ENCODE data around the gene SLC6A6.
"Not testable (repeated sequence)": the region's sequence is repeated elsewhere in the genome, so short reads cannot be mapped to it uniquely, and the experiment has no call there.

The SLC6A6 gene

GRCh38 chr3:14511623-14512280, 109.3 kb downstream of the SLC6A6 start:
- DNase-seq, result no peak

DNA sequence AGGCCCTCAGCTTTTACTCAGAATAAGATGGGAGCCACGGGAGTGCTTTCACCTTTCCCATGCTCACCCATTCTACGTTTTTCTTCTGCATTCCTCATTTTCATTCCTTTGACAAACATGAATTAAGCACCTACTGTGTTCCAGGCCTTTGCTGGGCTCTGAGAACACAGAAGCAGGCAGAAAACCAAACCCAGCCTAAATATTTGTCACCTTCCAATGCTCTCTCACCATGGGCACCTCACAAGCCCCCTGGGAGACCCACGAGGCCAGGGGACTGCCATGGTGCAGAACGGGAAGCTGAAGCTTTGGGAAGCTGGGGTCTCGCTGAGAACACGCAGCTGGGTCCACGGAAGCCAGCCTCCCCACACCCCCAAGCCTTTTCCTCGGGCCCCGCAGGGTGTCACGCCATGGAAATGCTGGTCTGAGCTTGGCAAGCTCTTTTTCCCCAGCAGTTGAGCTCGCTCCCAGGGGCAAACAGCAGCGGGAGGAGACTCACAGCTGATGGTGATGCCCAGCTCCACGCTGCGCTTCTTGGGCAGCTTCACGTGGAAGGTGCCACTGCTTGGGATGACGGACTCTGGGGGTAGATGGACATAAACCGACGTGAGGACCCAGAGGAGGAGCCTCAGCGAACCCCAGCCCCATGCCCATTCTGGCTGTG, 110.0 kb downstream of the SLC6A6 start:
- DNase-seq, result no peak

- DNase-seq, result no peak
These were observed 110.5 kb downstream of the SLC6A6 start for GRCh38 chr3:14512942-14513327.

DNA sequence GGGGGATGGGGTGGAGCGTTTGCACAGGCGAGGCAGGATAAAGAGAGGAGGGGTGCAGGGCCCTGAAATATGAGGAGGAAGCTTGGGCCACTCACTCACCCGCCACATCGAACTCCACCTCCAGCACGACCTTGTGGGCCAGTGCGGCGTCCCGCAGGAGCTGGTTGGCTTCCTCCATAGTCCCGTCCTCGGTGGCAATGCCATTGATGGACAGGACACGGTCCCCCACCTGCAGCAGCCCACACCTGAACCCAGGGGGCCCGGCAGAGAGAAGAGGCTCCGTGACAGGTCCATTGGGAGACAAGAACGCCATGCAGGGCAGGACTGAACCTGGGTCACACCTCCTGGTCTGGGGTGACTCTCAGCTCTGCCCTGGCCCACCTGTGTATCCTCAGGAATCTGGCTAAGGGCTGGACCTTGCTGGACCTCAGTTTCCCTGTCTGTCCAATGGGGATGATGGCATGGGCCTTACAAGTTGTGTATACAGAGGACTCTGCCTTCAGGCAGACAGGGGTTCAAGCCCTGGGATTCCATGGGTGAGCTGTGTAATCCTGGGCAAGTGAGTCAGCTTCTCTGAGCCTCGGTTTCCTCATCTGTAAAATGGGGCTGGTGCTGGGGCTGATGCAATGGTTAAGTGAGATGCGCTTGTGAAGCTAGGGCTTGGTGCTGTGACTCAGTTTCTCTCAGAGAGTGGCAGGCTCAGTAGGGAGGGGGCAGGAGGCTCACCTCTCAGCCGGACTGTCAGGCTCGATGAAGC, 111.3 kb downstream of the SLC6A6 start:
- no peak for DNase-seq

GRCh38 chr3:14514323-14514720, 111.9 kb downstream of the SLC6A6 start:
- DNase-seq, result no peak

DNA sequence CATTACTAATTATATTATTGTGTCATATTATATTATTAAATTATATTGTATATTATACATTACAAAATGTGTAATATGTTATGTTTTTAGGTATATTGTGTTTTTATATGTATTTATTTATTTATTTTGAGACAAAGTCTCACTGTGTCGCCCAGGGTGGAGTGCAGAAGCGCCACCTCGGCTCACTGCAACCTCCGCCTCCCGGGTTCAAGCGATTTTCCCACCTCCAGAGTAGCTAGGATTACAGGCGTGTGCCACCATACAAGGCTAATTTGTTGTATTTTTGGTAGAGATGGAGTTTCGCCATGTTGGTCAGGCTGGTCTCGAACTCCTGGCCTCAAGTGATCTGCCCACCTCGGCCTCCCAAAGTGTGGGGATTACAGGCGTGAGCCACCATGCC, 113.1 kb downstream of the SLC6A6 start:
- DNase-seq, result not testable (repeated sequence)

DNA sequence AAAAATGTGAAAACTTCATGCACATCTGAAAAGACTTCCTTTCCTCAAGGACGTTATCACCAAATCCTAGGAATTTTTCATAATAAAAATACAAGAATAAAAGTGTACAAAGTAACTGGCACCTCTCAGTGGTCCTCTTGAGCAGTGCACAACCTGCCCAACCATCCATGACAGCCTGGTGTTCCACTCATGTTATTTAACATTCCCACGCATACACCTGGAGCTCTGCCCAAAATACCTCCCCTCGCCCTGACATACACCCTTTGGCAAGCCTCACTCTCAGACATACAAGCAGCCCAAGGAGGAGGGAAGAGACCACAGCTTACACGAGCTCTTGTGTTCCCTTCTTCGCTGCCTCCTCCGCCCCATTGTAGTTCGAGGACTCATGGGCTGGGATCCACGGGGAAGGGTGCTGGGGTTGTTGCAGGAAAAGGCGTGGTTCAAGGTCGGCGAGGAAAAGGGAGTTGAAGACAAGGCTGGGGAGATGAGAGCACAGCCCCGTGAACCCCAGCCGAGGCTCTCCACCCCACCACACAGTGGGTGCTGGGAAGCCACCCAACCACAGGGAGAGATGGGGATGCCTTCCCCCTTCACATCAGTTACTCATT, 114.4 kb downstream of the SLC6A6 start:
- DNase-seq, result no peak

GRCh38 chr3:14517601-14518431, 115.4 kb downstream of the SLC6A6 start:
- DNase-seq, result no peak

- no peak for DNase-seq
These were observed 116.0 kb downstream of the SLC6A6 start for GRCh38 chr3:14518432-14518802.

DNA sequence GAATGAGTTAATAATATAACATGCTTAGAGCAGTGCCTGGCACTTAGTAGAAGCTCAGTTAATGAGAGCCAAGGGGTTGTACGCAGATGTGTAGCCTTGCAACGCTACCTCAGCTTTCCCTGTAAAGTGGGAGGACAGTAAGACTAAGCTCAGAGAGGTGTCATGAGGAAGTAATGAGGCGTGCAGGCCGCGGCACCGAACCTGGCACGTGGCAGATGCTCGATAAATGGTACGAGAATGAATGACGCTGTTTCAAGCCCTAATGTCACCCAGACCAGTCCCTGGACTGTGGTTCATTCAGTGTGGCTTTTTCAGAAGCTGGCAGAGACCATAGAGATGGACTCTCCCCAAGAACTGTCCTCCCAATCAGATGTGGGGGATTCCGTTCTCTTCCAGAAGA, 116.5 kb downstream of the SLC6A6 start:
- no peak for DNase-seq

- no peak for DNase-seq
These were observed 117.0 kb downstream of the SLC6A6 start for GRCh38 chr3:14519406-14519805.

GRCh38 chr3:14520149-14520548, 117.7 kb downstream of the SLC6A6 start:
- no peak for DNase-seq

DNA sequence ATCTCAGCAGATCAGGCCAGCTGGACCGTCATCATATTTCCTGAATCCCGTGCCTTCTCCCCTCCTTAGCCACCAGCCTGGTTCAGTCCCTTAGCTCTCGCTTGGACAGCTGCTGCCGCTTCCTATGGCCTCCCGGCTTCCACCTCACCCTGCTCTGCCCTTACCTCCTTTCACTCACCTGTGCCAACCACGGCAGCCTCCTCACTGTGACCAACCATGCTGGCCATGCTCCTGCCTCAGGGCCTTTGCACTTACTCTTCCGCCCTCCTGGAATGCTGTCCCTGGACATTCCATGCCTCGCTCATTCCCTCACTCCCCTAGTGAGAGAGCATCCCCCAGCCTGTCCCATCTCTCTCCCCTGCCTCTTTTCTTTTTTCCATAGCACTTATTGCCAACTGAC, 118.6 kb downstream of the SLC6A6 start:
- DNase-seq, result no peak

GRCh38 chr3:14521611-14522010, 119.2 kb downstream of the SLC6A6 start:
- DNase-seq, result no peak

DNA sequence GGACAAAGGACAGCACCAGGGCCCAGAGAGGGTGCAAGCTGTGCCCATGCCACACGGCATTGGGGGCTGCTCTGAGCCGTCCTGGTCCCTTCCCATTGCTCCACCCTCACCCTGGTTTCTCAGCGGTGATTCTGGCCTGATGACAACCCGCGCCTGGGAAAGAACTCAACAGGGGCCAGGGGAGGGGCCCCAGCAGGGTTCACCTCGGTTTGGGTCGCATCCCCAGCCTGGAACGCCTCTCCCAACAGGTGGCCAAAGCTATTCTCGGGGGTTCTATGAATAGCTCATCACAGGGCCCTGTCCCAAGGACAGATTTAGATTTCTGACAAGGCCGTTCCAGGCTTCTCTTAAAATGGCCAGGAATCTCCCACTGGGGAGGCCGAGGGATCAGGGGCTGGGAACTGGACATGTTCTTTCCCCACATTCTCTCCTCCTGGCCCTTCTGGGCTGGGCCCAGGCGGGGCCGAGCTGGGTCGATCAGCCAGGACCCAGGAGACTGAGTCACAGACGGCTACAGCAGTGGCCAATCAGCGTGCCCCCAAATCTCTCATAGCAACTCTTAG, 119.8 kb downstream of the SLC6A6 start:
- DNase-seq, result no peak

- DNase-seq, result no peak
These were observed 120.4 kb downstream of the SLC6A6 start for GRCh38 chr3:14522768-14523167.

DNA sequence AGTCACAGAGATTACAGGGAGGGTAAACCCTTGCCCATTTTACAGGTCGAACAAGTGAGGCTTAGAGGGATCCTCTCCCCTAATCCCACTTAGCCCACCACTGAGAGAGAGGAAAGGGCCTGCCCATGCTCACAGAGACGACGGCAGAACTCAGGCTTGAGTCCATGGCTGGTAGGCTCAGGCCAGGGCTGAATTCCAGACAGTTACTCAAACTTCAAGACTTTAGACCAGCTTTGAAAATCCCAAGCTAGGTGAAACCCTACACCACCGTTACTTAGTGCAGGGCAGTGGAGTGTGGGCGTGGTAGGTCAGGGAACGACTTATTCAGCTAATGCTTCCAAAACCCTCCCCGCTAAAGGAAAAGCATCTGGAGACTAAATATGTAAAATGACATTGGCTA, 121.4 kb downstream of the SLC6A6 start:
- no peak for DNase-seq

GRCh38 chr3:14524311-14524711, 121.9 kb downstream of the SLC6A6 start:
- no peak for DNase-seq

DNA sequence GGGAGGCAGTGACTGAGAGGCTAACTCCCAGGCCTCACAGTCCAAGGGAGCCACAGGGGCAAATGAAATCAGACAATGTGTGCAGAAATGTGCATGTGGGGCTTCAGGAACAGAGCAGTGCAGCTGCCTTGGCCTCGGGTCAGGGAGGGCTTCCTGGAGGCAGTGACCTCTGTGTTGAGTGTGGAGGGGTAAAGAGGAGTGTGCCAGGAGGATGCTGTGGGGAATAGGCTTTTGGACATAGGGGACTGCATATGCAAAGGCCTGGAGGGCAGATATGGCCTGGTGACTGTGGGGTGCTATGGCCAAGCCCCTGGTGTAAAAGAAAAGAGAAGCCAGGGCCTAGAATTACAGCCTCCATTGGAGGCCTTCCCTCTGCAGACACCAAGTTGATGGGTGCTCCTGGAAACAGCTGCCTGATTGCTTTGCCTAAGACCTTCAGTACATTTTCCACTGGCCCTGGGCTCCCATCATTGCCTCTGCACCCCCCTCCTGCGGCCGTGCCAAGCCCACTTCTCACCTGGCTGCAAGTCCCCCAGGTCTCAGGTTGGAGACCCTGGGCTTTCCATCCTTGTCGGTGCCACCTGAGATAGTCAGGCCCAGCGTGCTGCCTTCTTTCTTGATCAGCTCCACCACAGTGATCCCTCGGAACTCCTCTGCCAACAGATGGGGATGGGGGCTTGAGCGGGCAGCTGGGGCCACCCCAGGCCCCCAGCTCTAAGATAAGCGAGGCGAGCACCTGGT, 122.7 kb downstream of the SLC6A6 start:
- no peak for DNase-seq

- no peak for DNase-seq
These were observed 123.6 kb downstream of the SLC6A6 start for GRCh38 chr3:14525685-14526631.

DNA sequence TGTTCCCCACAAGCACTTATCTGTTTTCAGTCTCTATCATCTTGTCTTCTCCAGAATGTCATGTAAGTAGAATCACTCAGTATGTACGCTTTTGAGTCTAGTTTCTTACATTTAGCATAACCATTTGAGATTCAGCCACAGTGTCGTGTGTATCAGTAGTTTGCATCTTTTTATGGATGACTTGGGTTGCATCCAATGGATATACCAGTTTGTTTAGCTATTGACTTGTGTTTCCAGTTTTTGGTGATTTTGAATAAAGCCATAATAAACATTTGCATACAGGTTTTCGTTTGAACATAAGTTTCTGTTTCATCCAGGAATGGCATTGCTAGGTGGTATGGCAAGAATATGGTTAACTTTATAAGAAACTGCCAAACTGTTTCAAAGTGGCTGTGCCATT, 125.7 kb downstream of the SLC6A6 start:
- DNase-seq, result no peak
